Measurements from ENCODE around the gene CMIP.

DNA sequence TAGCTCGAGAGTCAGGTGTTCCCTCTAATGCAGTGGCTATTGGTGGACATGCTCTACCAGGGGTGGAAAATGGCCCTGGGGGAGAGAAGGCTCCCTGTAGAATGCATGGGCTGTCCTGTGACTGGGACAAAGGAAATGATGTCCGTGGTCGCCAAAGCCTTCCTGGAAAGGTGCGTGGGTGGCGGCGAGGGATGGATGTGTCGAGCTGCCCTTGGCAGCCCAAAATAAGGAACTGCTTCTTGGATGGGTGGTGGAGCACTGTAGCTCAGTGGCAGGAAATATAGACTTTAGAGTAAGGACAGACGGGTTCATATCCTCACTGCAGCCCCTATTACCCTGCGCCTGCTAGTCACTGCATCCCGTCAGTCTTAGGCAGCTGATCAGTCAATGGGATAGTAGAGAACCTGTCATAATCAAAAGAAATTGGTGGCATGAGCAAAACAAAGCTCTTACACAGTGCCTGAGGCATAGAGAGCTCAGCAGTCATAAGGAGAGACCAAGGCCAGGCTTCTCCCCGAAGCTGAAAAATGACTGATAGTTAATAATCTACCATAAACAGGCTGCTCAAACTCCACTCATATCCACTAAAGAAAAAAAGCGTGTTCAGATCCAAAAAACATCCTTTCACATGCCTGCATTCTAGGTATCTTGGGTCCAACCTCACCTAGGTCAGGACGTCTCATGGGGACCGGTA, 211.0 kb downstream of the CMIP start:
- no peak for TF ChIP-seq GATA3 (IDR thresholded peaks at IDR 0.05; ENCODE audit: low read depth, low read length)
- TF ChIP-seq GATA2 (IDR thresholded peaks at IDR 0.05; ENCODE audit: low read depth, low read length) = no peak

All from SH-SY5Y (cell line).